ENCODE results near the gene APBA2. TPM values are rescaled to one million over a fixed set of nuclear protein-coding genes. Genes with fewer than 3 reads are reported as not detected.

Gene APBA2
- total and polyA plus RNA-seq, 2 donors, result 6.7 to 15.3 TPM

DNA sequence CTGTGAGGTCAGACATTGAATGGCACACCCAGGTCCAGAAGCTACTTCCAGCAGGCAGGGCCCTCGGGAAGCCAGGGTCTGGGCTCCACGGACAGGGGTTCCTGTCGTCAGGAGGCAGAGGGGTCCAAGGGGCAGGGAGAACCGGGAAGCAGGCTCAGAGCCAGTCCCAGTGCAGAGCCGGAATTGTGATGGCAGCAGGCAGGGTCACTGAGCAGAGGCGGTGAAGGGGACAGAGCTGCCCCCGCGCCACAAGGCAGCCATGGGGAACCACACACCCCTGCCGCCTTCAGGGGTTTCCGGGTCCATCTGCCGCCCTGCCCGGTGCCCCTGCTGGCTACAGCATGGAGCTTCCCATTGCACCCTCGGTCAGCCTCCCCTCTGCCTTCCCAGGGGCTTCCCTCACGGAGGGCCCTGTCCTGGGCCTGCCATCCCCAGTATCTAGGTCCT is 247.0 kb downstream of the APBA2 start:
- 94% methylated on average over 14 of the region's 14 CpGs for WGBS
- no peak overlapping the region for H3K27ac ChIP-seq (ENCODE audit: low read depth in 1 of 2, low read length in 1 of 2)
- H3K9me3 ChIP-seq (ENCODE audit: control insufficient read depth in 2 of 2, insufficient read depth in 1 of 2, low read length in 1 of 2), result no peaks in the 10 kb centered on the region
- H3K36me3 ChIP-seq (ENCODE audit: control insufficient read depth in 2 of 2, insufficient read depth in 2 of 2, low read length in 1 of 2), result no peaks in the 10 kb centered on the region
- H3K4me3 ChIP-seq (ENCODE audit: low read length in 2 of 2), result no peak overlapping the region
- peaks cover 0 to 9% of the 10 kb centered on the region in 2 donors for H3K27me3 ChIP-seq (ENCODE audit: control insufficient read depth in 2 of 2, insufficient read depth in 1 of 2, low read length in 1 of 2)
- H3K4me1 ChIP-seq (ENCODE audit: control insufficient read depth in 2 of 2, insufficient read depth in 2 of 2, low read length in 2 of 2), result no peaks in the 10 kb centered on the region
- no peak for DNase-seq (ENCODE audit: low read depth in 6 of 9, low spot score in 9 of 9)

DNA sequence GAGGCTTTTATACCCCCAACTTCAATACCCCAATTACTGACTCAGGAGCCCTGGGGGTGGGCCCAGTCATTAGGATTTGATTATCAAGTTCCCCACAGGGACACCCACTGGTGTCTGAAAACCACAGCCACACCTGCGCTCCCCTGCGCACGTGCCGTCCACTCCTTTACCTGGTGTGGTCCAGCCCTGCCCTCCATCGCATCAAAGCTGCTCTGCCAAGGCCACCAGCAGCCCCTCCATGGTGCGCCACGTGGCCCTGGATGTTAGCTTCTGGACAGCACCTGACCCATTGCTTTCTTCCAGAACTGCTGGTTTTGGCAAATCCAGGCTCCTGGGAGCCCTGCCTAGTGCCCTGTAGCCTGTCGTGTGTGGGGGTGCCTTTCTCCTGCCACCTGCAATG is 247.5 kb downstream of the APBA2 start:
- Histone ChIP-seq H3K4me1 (ENCODE audit: control insufficient read depth in 2 of 2, insufficient read depth in 2 of 2, low read length in 2 of 2) (no peaks in the 10 kb centered on the region), H3K27me3 (ENCODE audit: control insufficient read depth in 2 of 2, insufficient read depth in 1 of 2, low read length in 1 of 2) (peaks cover 0 to 9% of the 10 kb centered on the region in 2 donors), H3K36me3 (ENCODE audit: control insufficient read depth in 2 of 2, insufficient read depth in 2 of 2, low read length in 1 of 2) (no peaks in the 10 kb centered on the region), H3K4me3 (ENCODE audit: low read length in 2 of 2) (no peak overlapping the region), H3K27ac (ENCODE audit: low read depth in 1 of 2, low read length in 1 of 2) (no peak overlapping the region), H3K9me3 (ENCODE audit: control insufficient read depth in 2 of 2, insufficient read depth in 1 of 2, low read length in 1 of 2) (no peaks in the 10 kb centered on the region)
- WGBS, result 93% methylated on average over 8 of the region's 8 CpGs
- DNase-seq (ENCODE audit: low read depth in 6 of 9, low spot score in 9 of 9), result no peak

DNA sequence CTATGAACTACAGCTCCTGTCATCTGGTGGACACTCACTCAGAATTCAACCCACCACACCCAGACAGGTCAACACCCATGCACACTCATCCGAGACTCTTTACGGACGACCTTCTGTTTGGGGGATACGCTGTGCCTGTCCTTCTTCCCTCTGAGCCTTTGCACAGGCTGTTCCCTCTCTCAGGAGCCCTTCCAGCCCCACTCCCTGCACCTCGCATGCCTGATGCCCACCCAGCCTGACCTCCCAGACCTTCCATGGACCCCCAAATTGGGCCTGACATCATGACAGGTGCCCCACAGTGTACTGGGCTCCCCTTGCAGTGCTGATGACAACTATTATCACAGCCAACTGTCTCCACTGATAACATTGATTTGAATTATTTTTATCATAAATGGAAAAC is 248.0 kb downstream of the APBA2 start:
- Histone ChIP-seq H3K4me3 (ENCODE audit: low read length in 2 of 2) (no peak overlapping the region), H3K9me3 (ENCODE audit: control insufficient read depth in 2 of 2, insufficient read depth in 1 of 2, low read length in 1 of 2) (no peaks in the 10 kb centered on the region), H3K36me3 (ENCODE audit: control insufficient read depth in 2 of 2, insufficient read depth in 2 of 2, low read length in 1 of 2) (no peaks in the 10 kb centered on the region), H3K27me3 (ENCODE audit: control insufficient read depth in 2 of 2, insufficient read depth in 1 of 2, low read length in 1 of 2) (peaks cover 0 to 9% of the 10 kb centered on the region in 2 donors), H3K4me1 (ENCODE audit: control insufficient read depth in 2 of 2, insufficient read depth in 2 of 2, low read length in 2 of 2) (no peaks in the 10 kb centered on the region), H3K27ac (ENCODE audit: low read depth in 1 of 2, low read length in 1 of 2) (no peak overlapping the region)
- 89% methylated on average over 5 of the region's 5 CpGs for WGBS
- DNase-seq (ENCODE audit: low read depth in 6 of 9, low spot score in 9 of 9), result no peak

DNA sequence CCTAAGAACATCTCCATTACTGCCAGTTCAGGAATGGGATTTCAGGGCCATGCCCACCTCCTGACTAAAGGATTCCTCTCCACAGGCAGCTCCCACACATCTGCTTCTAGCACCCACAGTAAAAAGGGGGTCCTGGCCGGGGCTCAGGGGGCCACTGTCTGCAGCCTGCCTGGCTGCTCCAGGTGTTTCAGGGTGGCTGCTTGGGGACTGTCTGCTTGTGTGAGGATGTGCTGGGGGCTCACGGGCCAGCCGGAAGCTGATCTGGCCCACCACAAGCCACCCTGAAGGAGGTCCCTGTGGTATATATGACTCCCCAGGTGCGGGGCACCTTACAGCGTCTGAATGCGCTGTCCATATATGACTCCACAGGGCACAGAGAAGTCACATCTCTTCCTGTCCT is 248.5 kb downstream of the APBA2 start:
- H3K27ac ChIP-seq (ENCODE audit: low read depth in 1 of 2, low read length in 1 of 2), result no peak overlapping the region
- WGBS, result 85% methylated on average over 6 of the region's 6 CpGs
- peaks cover 0 to 8% of the 10 kb centered on the region in 2 donors for H3K27me3 ChIP-seq (ENCODE audit: control insufficient read depth in 2 of 2, insufficient read depth in 1 of 2, low read length in 1 of 2)
- no peaks in the 10 kb centered on the region for H3K36me3 ChIP-seq (ENCODE audit: control insufficient read depth in 2 of 2, insufficient read depth in 2 of 2, low read length in 1 of 2)
- H3K4me3 ChIP-seq (ENCODE audit: low read length in 2 of 2), result no peak overlapping the region
- no peaks in the 10 kb centered on the region for H3K9me3 ChIP-seq (ENCODE audit: control insufficient read depth in 2 of 2, insufficient read depth in 1 of 2, low read length in 1 of 2)
- H3K4me1 ChIP-seq (ENCODE audit: control insufficient read depth in 2 of 2, insufficient read depth in 2 of 2, low read length in 2 of 2), result no peaks in the 10 kb centered on the region
- no peak for DNase-seq (ENCODE audit: low read depth in 6 of 9, low spot score in 9 of 9)

DNA sequence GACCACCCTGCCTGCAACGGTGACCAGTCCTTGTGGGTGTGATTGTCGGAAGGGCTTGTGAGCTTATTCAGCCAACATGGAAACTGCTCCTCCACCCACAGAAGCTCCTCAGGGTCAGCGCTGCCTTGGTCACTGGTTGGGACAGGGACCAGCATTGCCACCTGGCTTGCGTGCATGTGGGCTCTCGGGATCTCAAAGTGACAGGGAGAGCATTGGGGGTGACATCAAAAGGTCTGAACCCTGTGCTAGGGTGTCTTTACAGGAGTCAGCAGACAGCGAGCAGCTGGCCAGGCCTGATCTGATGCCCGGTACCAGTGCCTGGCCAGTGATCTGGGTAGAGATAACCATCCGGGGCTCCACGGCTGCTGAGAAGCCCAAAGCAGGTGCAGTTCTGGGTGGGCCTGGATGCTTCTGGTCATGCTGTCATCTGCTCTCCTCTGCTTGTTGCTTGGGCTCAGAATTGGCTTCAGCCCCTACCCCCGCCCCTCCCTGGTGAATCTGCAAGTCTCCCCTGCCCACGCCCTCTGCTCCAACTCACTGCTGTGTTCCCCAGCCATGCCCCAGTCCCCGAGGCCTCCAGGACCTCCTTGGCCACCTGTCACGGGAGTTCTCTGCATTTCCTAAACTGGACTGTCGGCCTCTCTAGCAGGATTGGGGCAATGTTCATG is 249.0 kb downstream of the APBA2 start:
- no peak overlapping the region for H3K4me3 ChIP-seq (ENCODE audit: low read length in 2 of 2)
- whole genome bisulfite sequencing, result 86% methylated on average over 14 of the region's 14 CpGs
- no peaks in the 10 kb centered on the region for H3K9me3 ChIP-seq (ENCODE audit: control insufficient read depth in 2 of 2, insufficient read depth in 1 of 2, low read length in 1 of 2)
- no peaks in the 10 kb centered on the region for H3K36me3 ChIP-seq (ENCODE audit: control insufficient read depth in 2 of 2, insufficient read depth in 2 of 2, low read length in 1 of 2)
- no peak for DNase-seq (ENCODE audit: low read depth in 6 of 9, low spot score in 9 of 9)
- H3K27ac ChIP-seq (ENCODE audit: low read depth in 1 of 2, low read length in 1 of 2), result no peak overlapping the region
- H3K4me1 ChIP-seq (ENCODE audit: control insufficient read depth in 2 of 2, insufficient read depth in 2 of 2, low read length in 2 of 2), result no peaks in the 10 kb centered on the region
- peaks cover 0 to 10% of the 10 kb centered on the region in 2 donors for H3K27me3 ChIP-seq (ENCODE audit: control insufficient read depth in 2 of 2, insufficient read depth in 1 of 2, low read length in 1 of 2)

DNA sequence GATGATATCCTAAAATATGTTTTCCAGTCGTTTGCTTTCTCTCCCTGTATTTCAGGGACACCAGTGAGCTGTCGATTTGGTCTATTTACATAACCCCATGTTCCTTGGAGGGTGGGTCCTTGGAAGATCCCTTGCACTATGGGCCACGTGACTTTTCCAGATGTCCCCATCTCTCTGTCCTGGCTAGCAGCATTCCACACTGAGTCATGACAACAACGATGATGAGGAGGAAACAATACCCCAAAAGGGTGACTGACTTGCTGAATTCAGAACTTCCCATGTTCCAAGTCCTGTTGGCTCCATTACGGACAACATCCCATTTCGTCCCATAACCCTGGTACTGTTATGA is 249.5 kb downstream of the APBA2 start:
- Histone ChIP-seq H3K4me3 (ENCODE audit: low read length in 2 of 2) (no peak overlapping the region), H3K27ac (ENCODE audit: low read depth in 1 of 2, low read length in 1 of 2) (no peak overlapping the region), H3K27me3 (ENCODE audit: control insufficient read depth in 2 of 2, insufficient read depth in 1 of 2, low read length in 1 of 2) (peaks cover 4 to 12% of the 10 kb centered on the region in 2 donors), H3K36me3 (ENCODE audit: control insufficient read depth in 2 of 2, insufficient read depth in 2 of 2, low read length in 1 of 2) (no peaks in the 10 kb centered on the region), H3K9me3 (ENCODE audit: control insufficient read depth in 2 of 2, insufficient read depth in 1 of 2, low read length in 1 of 2) (no peaks in the 10 kb centered on the region), H3K4me1 (ENCODE audit: control insufficient read depth in 2 of 2, insufficient read depth in 2 of 2, low read length in 2 of 2) (no peaks in the 10 kb centered on the region)
- no peak for DNase-seq (ENCODE audit: low read depth in 6 of 9, low spot score in 9 of 9)
- 90% methylated on average over 6 of the region's 6 CpGs for WGBS

DNA sequence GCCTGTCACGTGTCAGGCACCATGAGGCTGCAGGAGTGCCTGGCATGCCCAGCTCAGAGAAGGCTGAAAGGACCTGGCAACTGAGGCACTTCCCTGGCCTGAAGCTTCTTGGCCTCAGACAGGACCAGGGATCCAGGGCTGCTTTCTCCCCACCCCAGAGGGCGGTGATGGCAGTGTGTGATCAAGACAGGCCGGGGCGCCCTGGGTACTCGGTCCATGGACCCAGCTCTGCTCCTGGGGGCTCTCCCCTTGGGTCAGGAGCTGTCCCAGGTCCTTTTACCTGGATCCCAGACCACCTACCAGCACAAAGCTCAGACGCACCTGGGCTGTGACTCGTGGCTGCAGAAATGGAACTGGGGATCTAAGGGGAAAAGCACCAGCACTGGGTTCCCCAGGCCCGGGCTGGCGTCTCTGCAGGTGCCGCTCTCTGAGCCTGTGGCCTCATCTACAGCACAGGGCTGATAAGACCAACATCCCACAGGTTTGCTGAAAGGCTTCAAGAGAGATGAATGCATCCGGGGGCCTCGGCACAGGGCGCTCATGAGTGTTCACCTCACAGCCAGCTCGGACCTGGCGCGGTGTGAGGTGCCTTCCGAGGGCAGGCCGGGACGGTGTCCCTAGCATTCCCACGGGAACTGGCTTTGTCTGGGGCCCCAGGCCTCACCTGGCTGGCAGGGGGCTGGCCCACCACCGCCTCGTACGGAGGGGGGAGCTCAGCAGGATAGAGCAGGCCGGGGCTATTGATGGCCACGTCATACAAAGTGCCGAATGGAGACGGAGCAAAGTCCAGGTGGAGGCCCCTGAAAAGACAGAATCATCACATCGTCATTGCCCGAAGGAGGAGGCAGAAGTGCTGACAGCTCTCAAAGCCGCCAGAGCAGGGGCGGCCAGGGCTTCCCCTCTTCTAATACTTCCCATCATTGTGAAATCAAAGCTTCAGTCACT is 250.2 kb downstream of the APBA2 start:
- Histone ChIP-seq H3K9me3 (ENCODE audit: control insufficient read depth in 2 of 2, insufficient read depth in 1 of 2, low read length in 1 of 2) (no peaks in the 10 kb centered on the region), H3K4me1 (ENCODE audit: control insufficient read depth in 2 of 2, insufficient read depth in 2 of 2, low read length in 2 of 2) (no peaks in the 10 kb centered on the region), H3K36me3 (ENCODE audit: control insufficient read depth in 2 of 2, insufficient read depth in 2 of 2, low read length in 1 of 2) (no peaks in the 10 kb centered on the region), H3K27ac (ENCODE audit: low read depth in 1 of 2, low read length in 1 of 2) (no peak overlapping the region), H3K4me3 (ENCODE audit: low read length in 2 of 2) (no peak overlapping the region), H3K27me3 (ENCODE audit: control insufficient read depth in 2 of 2, insufficient read depth in 1 of 2, low read length in 1 of 2) (peaks cover 7 to 19% of the 10 kb centered on the region in 2 donors)
- WGBS, result 93% methylated on average over 31 of the region's 31 CpGs
- no peak for DNase-seq (ENCODE audit: low read depth in 6 of 9, low spot score in 9 of 9)

DNA sequence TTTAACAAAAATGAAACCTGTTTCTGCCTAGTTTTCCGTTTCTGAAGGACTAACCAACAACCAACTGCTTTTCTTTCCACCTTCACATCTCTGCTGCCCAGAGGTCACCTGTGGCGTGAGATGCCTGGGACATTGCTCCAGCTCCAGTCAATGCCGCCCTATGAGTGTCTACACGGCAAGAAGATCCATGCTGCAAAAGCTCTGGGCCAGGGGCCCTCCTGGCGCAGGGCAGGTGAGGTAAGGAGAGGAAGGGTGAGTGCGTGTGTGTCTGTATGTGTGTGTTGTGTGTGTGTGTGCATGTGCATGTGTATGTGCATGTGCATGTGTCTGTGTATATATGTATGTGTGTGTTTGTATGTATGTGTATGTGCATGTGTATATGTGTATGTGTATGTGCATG is 252.5 kb downstream of the APBA2 start:
- no peaks in the 10 kb centered on the region for H3K9me3 ChIP-seq (ENCODE audit: control insufficient read depth in 2 of 2, insufficient read depth in 1 of 2, low read length in 1 of 2)
- 97% methylated on average over 6 of the region's 6 CpGs for WGBS
- no peak for DNase-seq (ENCODE audit: low read depth in 6 of 9, low spot score in 9 of 9)

DNA sequence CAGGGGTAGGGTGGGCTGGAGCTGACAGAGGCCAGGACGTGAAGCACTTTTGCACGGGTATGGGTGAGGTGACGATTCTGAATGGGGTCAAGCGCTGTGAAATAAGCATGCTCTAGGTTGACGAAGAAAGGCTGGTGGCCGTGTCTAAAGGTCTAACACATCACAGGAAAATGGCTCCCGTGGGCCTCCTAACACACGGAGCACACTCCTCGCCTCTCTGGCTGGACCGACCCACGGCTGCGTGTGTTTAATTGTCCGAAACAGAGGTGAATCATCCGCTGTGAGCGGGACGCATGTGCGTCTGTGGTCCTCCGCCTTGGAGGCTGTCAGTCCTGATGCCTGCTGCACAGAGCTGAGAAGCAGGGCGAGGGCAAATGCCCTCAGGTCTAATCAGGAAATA is 253.3 kb downstream of the APBA2 start:
- Histone ChIP-seq H3K27ac (ENCODE audit: low read depth in 1 of 2, low read length in 1 of 2) (no peak overlapping the region), H3K36me3 (ENCODE audit: control insufficient read depth in 2 of 2, insufficient read depth in 2 of 2, low read length in 1 of 2) (no peaks in the 10 kb centered on the region), H3K4me3 (ENCODE audit: low read length in 2 of 2) (no peak overlapping the region), H3K4me1 (ENCODE audit: control insufficient read depth in 2 of 2, insufficient read depth in 2 of 2, low read length in 2 of 2) (no peaks in the 10 kb centered on the region), H3K9me3 (ENCODE audit: control insufficient read depth in 2 of 2, insufficient read depth in 1 of 2, low read length in 1 of 2) (no peaks in the 10 kb centered on the region), H3K27me3 (ENCODE audit: control insufficient read depth in 2 of 2, insufficient read depth in 1 of 2, low read length in 1 of 2) (peaks cover 7 to 26% of the 10 kb centered on the region in 2 donors)
- DNase-seq (ENCODE audit: low read depth in 6 of 9, low spot score in 9 of 9), result no peak
- 96% methylated on average over 19 of the region's 19 CpGs for WGBS

More for the DNA sequence above, 252.5 kb downstream of the APBA2 start:
- Histone ChIP-seq H3K4me3 (ENCODE audit: low read length in 2 of 2) (no peak overlapping the region), H3K27me3 (ENCODE audit: control insufficient read depth in 2 of 2, insufficient read depth in 1 of 2, low read length in 1 of 2) (peaks cover 7 to 26% of the 10 kb centered on the region in 2 donors), H3K27ac (ENCODE audit: low read depth in 1 of 2, low read length in 1 of 2) (no peak overlapping the region), H3K4me1 (ENCODE audit: control insufficient read depth in 2 of 2, insufficient read depth in 2 of 2, low read length in 2 of 2) (no peaks in the 10 kb centered on the region), H3K36me3 (ENCODE audit: control insufficient read depth in 2 of 2, insufficient read depth in 2 of 2, low read length in 1 of 2) (no peaks in the 10 kb centered on the region)
